ENCODE data around the gene HSPG2. TPM values are rescaled to one million over a fixed set of nuclear protein-coding genes. Genes with fewer than 3 reads are reported as not detected.
A peak's percentile ranks its signal among the peaks of the same experiment; 100 is the strongest.

Gene HSPG2
- total and polyA plus RNA-seq, 9 of the 15 experiments (the other 6 are each of a cell fraction or from before 2014, with no cell fraction given) = 0.14 to 160 (median 15.7) TPM

DNA sequence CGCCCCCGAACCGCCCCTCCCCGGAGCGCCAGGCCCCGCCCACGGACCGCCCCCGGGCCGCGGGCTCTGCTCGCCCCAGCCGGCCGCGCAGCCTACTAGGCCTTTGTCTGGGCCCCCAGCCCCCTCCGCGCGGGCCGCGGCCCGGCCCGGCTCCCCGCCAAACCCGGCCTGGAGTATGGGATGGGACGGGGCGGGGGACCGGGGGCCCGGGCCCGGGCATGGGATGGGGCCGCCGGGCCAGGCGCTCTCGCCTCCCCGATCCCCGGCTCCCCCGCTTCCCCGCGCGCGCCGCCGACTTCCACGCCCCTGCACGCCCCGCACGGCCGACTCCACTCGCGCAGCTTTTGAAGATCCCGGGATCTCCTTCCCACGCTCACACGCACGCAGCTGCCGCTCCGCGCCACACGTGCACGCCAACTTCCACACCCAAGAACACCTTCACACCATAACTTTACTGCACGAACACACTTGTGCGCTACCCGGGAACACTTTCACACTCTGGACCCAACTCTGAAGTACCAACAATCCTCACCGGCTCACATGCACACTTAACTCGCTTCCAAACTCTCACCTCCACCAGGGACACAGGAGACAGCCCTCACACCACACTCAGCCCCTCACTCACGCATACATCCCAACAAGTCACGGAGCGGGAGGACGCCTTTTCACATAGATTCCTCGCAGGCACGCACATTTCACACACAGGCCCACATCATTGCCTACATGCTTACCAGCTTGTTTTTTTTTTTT lies 437 bp upstream of the HSPG2 start (continued):
- TF ChIP-seq, protein P1, sequence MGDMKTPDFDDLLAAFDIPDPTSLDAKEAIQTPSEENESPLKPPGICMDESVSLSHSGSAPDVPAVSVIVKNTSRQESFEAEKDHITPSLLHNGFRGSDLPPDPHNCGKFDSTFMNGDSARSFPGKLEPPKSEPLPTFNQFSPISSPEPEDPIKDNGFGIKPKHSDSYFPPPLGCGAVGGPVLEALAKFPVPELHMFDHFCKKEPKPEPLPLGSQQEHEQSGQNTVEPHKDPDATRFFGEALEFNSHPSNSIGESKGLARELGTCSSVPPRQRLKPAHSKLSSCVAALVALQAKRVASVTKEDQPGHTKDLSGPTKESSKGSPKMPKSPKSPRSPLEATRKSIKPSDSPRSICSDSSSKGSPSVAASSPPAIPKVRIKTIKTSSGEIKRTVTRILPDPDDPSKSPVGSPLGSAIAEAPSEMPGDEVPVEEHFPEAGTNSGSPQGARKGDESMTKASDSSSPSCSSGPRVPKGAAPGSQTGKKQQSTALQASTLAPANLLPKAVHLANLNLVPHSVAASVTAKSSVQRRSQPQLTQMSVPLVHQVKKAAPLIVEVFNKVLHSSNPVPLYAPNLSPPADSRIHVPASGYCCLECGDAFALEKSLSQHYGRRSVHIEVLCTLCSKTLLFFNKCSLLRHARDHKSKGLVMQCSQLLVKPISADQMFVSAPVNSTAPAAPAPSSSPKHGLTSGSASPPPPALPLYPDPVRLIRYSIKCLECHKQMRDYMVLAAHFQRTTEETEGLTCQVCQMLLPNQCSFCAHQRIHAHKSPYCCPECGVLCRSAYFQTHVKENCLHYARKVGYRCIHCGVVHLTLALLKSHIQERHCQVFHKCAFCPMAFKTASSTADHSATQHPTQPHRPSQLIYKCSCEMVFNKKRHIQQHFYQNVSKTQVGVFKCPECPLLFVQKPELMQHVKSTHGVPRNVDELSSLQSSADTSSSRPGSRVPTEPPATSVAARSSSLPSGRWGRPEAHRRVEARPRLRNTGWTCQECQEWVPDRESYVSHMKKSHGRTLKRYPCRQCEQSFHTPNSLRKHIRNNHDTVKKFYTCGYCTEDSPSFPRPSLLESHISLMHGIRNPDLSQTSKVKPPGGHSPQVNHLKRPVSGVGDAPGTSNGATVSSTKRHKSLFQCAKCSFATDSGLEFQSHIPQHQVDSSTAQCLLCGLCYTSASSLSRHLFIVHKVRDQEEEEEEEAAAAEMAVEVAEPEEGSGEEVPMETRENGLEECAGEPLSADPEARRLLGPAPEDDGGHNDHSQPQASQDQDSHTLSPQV (IDR thresholded peaks at IDR 0.05) = peak; percentile 85
- TF ChIP-seq KDM5B (IDR thresholded peaks at IDR 0.05; ENCODE audit: insufficient replicate concordance, low read depth, low read length) = peak; percentile 55
- TF ChIP-seq HSF4 (CRISPR knock-in tag; IDR thresholded peaks at IDR 0.05; ENCODE audit: borderline replicate concordance) = 0 out of 2 replicates have a peak, but pooled peaks have one; percentile 47
- peak; percentile 63; the same call in 1 of the 2 replicates for TF ChIP-seq EP400 (IDR thresholded peaks at IDR 0.05)
- peak; percentile 62 for TF ChIP-seq CHD4 (IDR thresholded peaks at IDR 0.05; ENCODE audit: insufficient read depth, insufficient replicate concordance, low read depth, low read length, poor library complexity, severe bottlenecking)
- TF ChIP-seq, protein P2, sequence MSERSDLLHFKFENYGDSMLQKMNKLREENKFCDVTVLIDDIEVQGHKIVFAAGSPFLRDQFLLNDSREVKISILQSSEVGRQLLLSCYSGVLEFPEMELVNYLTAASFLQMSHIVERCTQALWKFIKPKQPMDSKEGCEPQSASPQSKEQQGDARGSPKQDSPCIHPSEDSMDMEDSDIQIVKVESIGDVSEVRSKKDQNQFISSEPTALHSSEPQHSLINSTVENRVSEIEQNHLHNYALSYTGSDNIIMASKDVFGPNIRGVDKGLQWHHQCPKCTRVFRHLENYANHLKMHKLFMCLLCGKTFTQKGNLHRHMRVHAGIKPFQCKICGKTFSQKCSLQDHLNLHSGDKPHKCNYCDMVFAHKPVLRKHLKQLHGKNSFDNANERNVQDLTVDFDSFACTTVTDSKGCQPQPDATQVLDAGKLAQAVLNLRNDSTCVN (CRISPR knock-in tag; IDR thresholded peaks at IDR 0.05) = peak; percentile 96
- TF ChIP-seq PHF20 (IDR thresholded peaks at IDR 0.05; ENCODE audit: partially characterized antibody) = peak; percentile 42
- peak; percentile 63 to 79; a peak in 2 of 4 replicates for TF ChIP-seq ARNT (IDR thresholded peaks at IDR 0.05)
- TF ChIP-seq, protein P3, sequence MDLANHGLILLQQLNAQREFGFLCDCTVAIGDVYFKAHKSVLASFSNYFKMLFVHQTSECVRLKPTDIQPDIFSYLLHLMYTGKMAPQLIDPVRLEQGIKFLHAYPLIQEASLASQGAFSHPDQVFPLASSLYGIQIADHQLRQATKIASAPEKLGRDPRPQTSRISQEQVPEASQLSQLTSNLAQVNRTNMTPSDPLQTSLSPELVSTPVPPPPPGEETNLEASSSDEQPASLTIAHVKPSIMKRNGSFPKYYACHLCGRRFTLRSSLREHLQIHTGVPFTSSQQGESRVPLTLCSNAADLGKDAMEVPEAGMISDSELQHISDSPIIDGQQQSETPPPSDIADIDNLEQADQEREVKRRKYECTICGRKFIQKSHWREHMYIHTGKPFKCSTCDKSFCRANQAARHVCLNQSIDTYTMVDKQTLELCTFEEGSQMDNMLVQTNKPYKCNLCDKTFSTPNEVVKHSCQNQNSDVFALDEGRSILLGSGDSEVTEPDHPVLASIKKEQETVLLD (IDR thresholded peaks at IDR 0.05) = peak; percentile 84
- TF ChIP-seq TAF15 (IDR thresholded peaks at IDR 0.05; ENCODE audit: low read depth, low read length) = no peak
- TF ChIP-seq SMARCE1 (IDR thresholded peaks at IDR 0.05) = peak; percentile 63
- TF ChIP-seq SMARCA4 (IDR thresholded peaks at IDR 0.05) = peak; percentile 49
- TF ChIP-seq EGR1 (conservative IDR thresholded peaks at IDR 0.05) = peak; percentile 61
- peak; percentile 83; the same call in 1 of the 2 replicates for TF ChIP-seq PHB (CRISPR knock-in tag; IDR thresholded peaks at IDR 0.05)
- no peak for TF ChIP-seq ZFPM2 (CRISPR knock-in tag; IDR thresholded peaks at IDR 0.05)
- TF ChIP-seq DDX20 (tag; IDR thresholded peaks at IDR 0.05; ENCODE audit: low read depth) = no peak
- peak; percentile 19; the same call in 1 of the 2 replicates for TF ChIP-seq DIDO1 (tag; IDR thresholded peaks at IDR 0.05; ENCODE audit: low read depth)
- TF ChIP-seq TAL1 (IDR thresholded peaks at IDR 0.05) = 0 out of 2 replicates have a peak, but pooled peaks have one; percentile 1
- TF ChIP-seq BRD9 (IDR thresholded peaks at IDR 0.05; ENCODE audit: low read depth, partially characterized antibody) = peak; percentile 42
- TF ChIP-seq, protein P4, sequence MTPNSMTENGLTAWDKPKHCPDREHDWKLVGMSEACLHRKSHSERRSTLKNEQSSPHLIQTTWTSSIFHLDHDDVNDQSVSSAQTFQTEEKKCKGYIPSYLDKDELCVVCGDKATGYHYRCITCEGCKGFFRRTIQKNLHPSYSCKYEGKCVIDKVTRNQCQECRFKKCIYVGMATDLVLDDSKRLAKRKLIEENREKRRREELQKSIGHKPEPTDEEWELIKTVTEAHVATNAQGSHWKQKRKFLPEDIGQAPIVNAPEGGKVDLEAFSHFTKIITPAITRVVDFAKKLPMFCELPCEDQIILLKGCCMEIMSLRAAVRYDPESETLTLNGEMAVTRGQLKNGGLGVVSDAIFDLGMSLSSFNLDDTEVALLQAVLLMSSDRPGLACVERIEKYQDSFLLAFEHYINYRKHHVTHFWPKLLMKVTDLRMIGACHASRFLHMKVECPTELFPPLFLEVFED (CRISPR knock-in tag; conservative IDR thresholded peaks at IDR 0.05) = peak; percentile 83; the same call in 1 of the 2 replicates
- TF ChIP-seq SUPT5H (IDR thresholded peaks at IDR 0.05) = peak; percentile 36; the same call in 1 of the 2 replicates
